GM19238 (cell line): ENCODE measurements around the gene GADL1.

Experiments
- DNase-seq: peaks from one replicate; pipeline ENCODE4 v3.0.0; 2011; ENCODE audit warnings: low spot score; ENCODE audit not compliant: insufficient read length

GADL1 gene

GRCh38 chr3:30894521-30895251, at the start of gene GADL1:
TSS of gene GADL1 (minus strand) at chr3:30894661. CDS start at chr3:30894614, 47 bp downstream.
- no peak for DNase-seq

DNA sequence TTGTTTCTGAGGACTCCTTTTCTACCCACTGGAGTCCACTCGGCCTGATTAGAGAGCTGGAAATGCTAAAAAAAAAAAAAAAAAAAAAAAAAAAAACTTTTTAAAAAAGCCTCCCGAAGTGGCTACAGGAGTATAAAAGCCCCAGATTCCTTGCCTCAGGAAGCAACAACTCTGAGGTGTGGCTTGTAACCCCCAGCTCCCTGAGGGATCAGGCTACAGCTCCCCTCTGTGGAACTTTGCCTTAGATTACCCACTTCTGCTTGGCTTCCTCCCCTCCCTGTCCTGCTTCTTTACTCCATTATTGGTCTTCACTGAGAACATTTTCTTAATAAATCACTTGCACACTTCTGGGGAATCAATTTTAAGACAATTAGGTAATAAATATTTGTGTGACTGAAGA, 49.7 kb upstream of the GADL1 start:
- DNase-seq, result no peak

- no peak for DNase-seq
These were observed 48.7 kb upstream of the GADL1 start for GRCh38 chr3:30943206-30943605.

- DNase-seq, result no peak
These were observed 46.9 kb upstream of the GADL1 start for GRCh38 chr3:30941342-30941741.

DNA sequence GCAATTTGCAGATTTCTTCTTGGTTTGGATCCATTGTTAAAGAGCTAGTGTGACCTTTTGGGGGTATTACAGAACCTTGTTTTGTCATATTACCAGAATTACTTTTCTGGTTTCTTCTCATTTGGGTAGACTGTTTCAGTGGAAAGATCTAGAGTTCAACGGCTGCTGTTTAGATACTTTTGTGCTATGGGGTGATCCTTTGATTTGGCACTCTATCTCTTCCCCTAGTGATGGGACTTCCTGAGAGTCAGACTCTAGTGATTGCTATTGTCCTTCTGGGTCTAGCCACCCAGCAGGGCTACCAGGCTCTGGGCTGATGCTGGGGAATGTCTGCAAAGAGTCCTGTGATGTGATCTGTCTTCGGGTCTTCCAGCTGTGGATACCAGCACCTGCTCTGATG, 46.3 kb upstream of the GADL1 start:
- no peak for DNase-seq

- DNase-seq, result no peak
These were observed 39.7 kb upstream of the GADL1 start for GRCh38 chr3:30934208-30934550.

- no peak for DNase-seq
These were observed 39.2 kb upstream of the GADL1 start for GRCh38 chr3:30933478-30934207.

DNA sequence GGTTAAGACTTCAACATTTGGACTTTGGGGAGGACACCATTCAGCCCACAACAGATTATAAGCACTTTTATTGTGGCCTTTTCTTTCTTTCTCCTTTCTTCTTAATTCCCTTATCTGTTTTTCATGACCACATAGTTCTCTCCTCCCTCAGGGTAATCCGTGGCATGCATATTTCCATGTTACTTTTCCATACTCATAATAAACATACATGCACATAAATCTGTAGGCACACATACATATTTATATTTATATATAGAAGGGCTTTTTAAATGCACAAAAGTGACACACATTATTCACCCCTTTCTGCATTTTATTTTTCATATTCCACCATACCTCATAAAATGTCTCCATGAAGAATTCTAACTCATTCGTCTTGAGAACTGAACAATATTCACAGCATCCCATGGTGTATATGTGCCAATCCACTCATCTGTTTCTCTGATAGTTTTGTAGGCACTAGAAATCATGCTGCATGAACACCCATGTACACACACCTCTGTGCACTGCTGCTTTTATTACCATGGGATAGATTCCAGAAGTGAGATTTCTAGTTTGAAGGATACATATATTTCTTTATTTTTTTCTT, 38.1 kb upstream of the GADL1 start:
- DNase-seq, result no peak

- DNase-seq, result no peak
These were observed 30.3 kb upstream of the GADL1 start for GRCh38 chr3:30924763-30925162.

GRCh38 chr3:30919564-30919963, 25.1 kb upstream of the GADL1 start:
- no peak for DNase-seq

GRCh38 chr3:30918761-30919160, 24.3 kb upstream of the GADL1 start:
- DNase-seq, result no peak

DNA sequence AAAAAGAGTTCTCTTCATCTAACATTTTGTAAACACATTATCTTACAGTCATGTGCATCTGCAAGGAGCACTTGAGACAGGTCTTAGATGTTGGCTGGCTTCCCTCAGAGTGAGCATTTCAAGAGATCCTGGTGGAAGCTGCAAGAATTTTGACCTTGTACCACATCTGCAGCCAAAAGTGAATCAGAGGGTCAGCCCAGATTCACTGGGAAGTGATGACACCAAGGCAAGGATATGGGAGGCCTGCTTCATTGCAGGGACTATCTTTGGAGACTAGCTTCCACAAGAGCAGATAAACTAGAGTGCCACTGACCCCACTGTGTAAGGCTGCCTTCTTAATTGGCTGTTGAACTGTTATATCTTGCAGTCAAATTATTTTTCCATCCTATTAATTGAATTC, 21.3 kb upstream of the GADL1 start:
- no peak for DNase-seq

DNA sequence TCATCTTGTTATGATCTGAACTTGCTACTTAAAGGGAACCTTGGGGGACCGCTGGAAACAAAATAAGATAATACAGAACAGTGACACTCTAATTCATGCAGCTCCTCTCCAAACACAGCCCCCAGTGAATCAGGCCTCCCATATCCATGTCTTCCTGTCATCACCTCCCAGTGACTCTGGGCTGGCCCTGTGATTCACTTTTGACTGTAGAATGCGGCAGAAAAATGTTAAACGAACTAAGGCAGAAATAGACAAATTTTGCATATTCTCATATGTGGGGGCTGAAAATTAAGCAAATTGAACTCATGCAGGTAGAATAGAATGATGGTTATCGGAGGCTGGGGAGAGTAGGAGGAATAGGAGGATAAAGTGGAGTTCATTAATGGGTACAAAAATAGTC, 20.2 kb upstream of the GADL1 start:
- no peak for DNase-seq

DNA sequence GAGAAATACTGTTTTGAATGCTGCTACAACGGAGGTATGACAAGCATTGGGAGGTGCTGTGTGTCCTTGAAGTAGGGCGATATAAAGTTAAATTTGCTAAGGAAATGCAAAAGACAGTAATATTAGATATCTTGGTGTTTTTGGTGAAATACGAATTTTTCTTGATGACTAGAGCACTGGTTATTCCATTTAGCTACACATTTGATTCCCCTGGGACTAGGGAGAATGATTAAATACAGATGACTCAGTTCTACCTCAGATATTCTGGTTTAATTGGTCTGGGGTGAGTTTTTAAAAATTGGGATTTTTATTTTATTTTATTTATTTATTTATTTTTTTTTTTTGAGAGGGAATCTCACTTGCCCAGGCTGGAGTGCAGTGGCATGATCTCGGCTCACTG, 18.7 kb upstream of the GADL1 start:
- no peak for DNase-seq

- DNase-seq, result no peak
These were observed 17.8 kb upstream of the GADL1 start for GRCh38 chr3:30912301-30912700.

DNA sequence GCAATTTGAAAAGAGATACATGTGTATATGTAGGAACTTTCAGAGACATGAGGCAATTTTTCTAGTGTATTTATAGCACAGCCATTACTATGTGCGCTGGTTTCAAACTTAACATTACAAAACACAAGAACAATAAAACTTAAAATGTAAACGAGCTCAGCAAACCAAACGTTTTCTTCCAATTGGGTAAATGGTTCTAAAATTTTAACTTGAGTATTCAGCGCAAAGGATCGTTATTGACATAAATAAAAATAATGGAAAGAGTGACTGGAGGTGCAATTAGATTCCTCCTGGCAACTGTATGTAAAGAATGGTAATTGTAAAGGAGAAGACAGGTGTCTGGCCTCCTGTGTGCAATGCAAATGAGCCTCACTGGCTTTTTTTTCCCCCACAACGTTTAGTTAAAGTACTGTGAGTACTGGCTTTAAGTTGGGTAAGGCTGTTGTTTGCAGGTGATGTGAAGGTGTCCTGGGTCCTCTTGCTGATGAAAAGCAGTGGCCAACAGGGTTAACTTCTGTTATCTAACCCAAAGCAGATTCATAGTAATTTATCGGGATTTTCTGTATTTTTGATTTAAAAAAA, 14.1 kb upstream of the GADL1 start:
- no peak for DNase-seq

DNA sequence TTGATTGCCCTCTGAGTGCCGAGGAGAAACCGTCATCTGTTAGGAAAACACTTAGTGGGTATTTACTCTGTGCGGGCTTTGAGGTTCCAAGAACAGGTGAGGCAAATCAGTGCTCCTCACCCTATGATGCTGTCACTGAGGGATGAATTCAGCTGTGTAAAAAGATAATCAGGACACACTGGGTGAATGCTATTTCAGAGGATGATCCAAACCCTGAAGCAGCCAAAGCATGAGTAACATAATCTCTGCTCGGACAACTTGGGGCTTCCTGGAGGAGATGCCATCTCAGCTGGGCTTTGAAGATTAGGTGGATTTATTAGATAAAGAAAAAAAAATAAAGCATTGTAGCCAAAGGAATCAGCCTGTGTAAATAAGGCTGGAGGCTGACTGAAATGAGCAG, 10.5 kb upstream of the GADL1 start:
- DNase-seq, result no peak

- DNase-seq, result no peak
These were observed 868 bp upstream of the GADL1 start for GRCh38 chr3:30895329-30895728.

DNA sequence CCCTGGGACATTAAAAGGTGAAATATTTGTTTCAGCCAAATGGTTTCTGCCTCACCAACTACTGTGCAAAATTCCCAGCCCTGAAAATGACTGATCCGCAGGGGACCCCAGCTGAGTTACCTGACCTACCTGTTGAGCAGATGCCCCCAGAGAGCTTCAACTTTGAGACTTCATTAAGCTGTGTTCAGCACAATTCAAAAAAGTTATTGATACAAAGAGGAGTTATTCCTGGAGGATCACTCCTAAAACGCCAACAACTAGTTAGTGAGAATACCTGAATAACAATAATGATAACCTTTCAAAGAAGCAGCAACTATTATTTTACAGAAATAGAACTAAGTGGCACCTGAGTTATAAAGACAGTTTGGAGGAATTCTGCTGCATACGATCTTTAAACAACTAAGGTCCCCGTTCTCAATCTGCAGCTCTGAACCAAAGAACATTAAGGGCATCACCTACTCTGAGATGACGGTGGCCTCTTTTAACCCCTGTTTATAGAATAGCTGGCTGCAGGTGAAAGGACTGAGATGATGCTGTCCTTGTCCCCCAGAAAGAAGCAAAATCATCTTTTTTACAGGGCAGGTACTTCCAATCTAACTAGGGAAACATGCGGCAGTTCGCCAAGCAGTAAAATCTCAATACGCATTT, 659 bp downstream of the GADL1 start:
- DNase-seq, result no peak

DNA sequence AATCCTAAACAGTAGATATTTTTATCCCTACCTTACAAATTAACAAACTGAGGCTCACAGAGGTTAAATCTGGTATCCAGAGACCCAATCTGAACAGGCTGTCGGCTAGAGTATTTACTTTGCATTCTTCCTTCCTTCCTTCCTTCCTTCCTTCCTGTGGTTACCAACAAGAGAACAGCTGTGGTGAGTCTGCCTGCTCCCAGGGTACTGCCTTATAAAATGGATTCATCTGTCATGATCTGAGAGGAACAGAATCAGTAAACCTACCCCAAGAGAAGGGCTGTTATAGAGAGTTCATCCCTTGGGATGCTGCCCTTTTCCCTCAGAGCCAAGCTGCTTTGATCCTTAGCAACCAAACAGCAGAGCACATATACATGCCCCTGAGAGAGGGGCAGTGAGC, 3.6 kb downstream of the GADL1 start:
- DNase-seq, result no peak

DNA sequence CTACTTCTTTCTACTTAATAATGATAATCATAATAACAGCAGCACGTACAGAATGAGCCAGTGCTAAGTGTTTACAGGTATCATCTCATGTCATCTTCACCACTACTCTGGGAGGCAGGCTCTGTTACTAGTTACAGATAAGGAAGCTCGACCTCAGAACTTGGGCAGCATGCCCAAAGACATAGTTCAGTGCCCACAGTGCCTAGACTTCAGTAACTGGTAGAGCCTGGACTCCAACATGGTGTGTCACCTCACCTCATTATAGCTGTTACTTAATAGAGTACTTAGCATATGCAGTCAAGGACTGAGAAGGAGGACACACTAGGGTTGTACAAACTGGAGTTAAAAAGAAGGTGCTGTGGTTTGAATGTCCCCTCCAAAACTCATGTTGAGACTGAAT, 7.6 kb downstream of the GADL1 start:
- no peak for DNase-seq

GRCh38 chr3:30878862-30879261, 15.6 kb downstream of the GADL1 start:
- DNase-seq, result no peak
